ENCODE results near the gene VAV3. TPM values are rescaled to one million over a fixed set of nuclear protein-coding genes. Genes with fewer than 3 reads are reported as not detected.

The VAV3 gene
- total and polyA plus RNA-seq, 10 of the 15 experiments (the other 5 are each of a cell fraction or from before 2014, with no cell fraction given): 0.84 to 5.5 (median 3.4) TPM

GRCh38 chr1:107640207-107640606 is 324.8 kb downstream of the VAV3 start:
- in situ Hi-C loops (cut with MboI): no loop called here

More at GRCh38 chr1:107640207-107640606, 324.8 kb downstream of the VAV3 start:
- no peak overlapping the region for H3K9ac ChIP-seq (ENCODE audit: control insufficient read depth, insufficient read depth, low read length)
- no peaks in the 10 kb centered on the region for H3K27me3 ChIP-seq (replicated peaks in 1 of 2; ENCODE audit: control insufficient read depth in 2 of 2, insufficient read depth in 2 of 2, low read length in 1 of 2)
- no peaks in the 10 kb centered on the region for H3K9me3 ChIP-seq (replicated peaks; ENCODE audit: control insufficient read depth, insufficient read depth, low read length)
- ChIA-PET POLR2A (no interaction called here), RAD21 (ENCODE audit: unreplicated experiment) (no interaction called here), SMC1A (ENCODE audit: uncharacterized antibody, unreplicated experiment) (no interaction called here), CTCF (no interaction called here)
- FAIRE-seq (no peak), ATAC-seq (no peak), DNase-seq (ENCODE audit: low read depth, low spot score) (no peak)
- no peak overlapping the region for H2AFZ ChIP-seq (ENCODE audit: control insufficient read depth, low read depth, low read length)
- no peaks in the 10 kb centered on the region for H3K36me3 ChIP-seq (ENCODE audit: control insufficient read depth in 2 of 2, insufficient read depth in 2 of 2, low read length in 1 of 2)
- intact Hi-C loops (cut with micrococcal nuclease; ENCODE audit: unreplicated experiment): no loop called here
- 79% methylated on average over 7 of the region's 7 CpGs for WGBS (ENCODE audit: insufficient coverage, insufficient replicate concordance, low lambda C conversion rate, missing lambda C conversion rate)
- BruUV-seq (replicated peaks): no TSS peak
- H3K4me1 ChIP-seq (ENCODE audit: control insufficient read depth, insufficient read depth, low read length): no peaks in the 10 kb centered on the region
- H3K4me2 ChIP-seq (ENCODE audit: control insufficient read depth, insufficient read depth): no peak overlapping the region
- H3K4me3 ChIP-seq: no peak overlapping the region
- H4K20me1 ChIP-seq (ENCODE audit: control insufficient read depth, insufficient read depth): no peaks in the 10 kb centered on the region
- H3K27ac ChIP-seq (ENCODE audit: control insufficient read depth, insufficient read depth): no peak overlapping the region
- no peak for TF ChIP-seq IRF5 (IDR thresholded peaks at IDR 0.05; ENCODE audit: borderline replicate concordance)
- TF ChIP-seq CBX5 (IDR thresholded peaks at IDR 0.05; ENCODE audit: low read depth): no peak
- no peak for TF ChIP-seq MYC (IDR thresholded peaks at IDR 0.05; ENCODE audit: insufficient read depth, insufficient read length, insufficient replicate concordance, low read length, severe bottlenecking)
- no peak for TF ChIP-seq LARP7 (IDR thresholded peaks at IDR 0.05)
- TF ChIP-seq NBN (IDR thresholded peaks at IDR 0.05): no peak
- TF ChIP-seq PRDM15 (CRISPR knock-in tag; IDR thresholded peaks at IDR 0.05): no peak
- no peak for TF ChIP-seq SRF (IDR thresholded peaks at IDR 0.05; ENCODE audit: low read depth in 2 of 2, low read length in 2 of 2)
- no peak for TF ChIP-seq TARDBP (IDR thresholded peaks at IDR 0.05; ENCODE audit: borderline replicate concordance)
- TF ChIP-seq NFYA (IDR thresholded peaks at IDR 0.05; ENCODE audit: borderline replicate concordance, low read depth, low read length): no peak
- TF ChIP-seq HDAC2 (IDR thresholded peaks at IDR 0.05): no peak
- TF ChIP-seq ZNF24 (IDR thresholded peaks at IDR 0.05): no peak
- no peak for TF ChIP-seq PAX8 (IDR thresholded peaks at IDR 0.05)
- no peak for TF ChIP-seq DPF2 (IDR thresholded peaks at IDR 0.05)
- TF ChIP-seq CREM (IDR thresholded peaks at IDR 0.05; ENCODE audit: low read depth): no peak
- no peak for TF ChIP-seq ZNF217 (IDR thresholded peaks at IDR 0.05)
- no peak for TF ChIP-seq CBFB (IDR thresholded peaks at IDR 0.05; ENCODE audit: low read depth)
- TF ChIP-seq USF2 (IDR thresholded peaks at IDR 0.05; ENCODE audit: borderline replicate concordance, low read depth, low read length): no peak
- TF ChIP-seq NR2C1 (IDR thresholded peaks at IDR 0.05): no peak
- no peak for TF ChIP-seq KLF5 (IDR thresholded peaks at IDR 0.05; ENCODE audit: partially characterized antibody)
- no peak for TF ChIP-seq TCF12 (IDR thresholded peaks at IDR 0.05; ENCODE audit: low read depth, low read length)
- no peaks in the 10 kb centered on the region for H3K79me2 ChIP-seq (ENCODE audit: control insufficient read depth, insufficient read depth, low read length)

Measured in GM12878 (cell line).